ENCODE data around the gene PORCN.

PORCN gene

GRCh38 chrX:48480583-48480982, 28.2 kb upstream of the PORCN start:
- Histone ChIP-seq H3K9ac (no peak overlapping the region), H3K4me1 (ENCODE audit: low read depth, poor library complexity, severe bottlenecking) (peaks cover 5% of the 10 kb centered on the region), H4K20me1 (ENCODE audit: insufficient read depth) (no peaks in the 10 kb centered on the region), H2AFZ (ENCODE audit: low read depth) (no peak overlapping the region), H3K4me3 (IDR thresholded peaks at IDR 0.05; ENCODE audit: insufficient read depth, low read depth, low read length) (no peak overlapping the region), H3K27ac (no peak overlapping the region), H3K79me2 (ENCODE audit: insufficient read depth, low read depth) (peaks cover 22% of the 10 kb centered on the region), H3K27me3 (ENCODE audit: insufficient read depth, low read depth) (no peaks in the 10 kb centered on the region), H3K36me3 (ENCODE audit: insufficient read depth) (no peaks in the 10 kb centered on the region), H3K4me2 (no peak overlapping the region)
- TF ChIP-seq CTCF (conservative IDR thresholded peaks at IDR 0.05; ENCODE audit: low read depth, low read length) = no peak

GRCh38 chrX:48482526-48482925, 26.3 kb upstream of the PORCN start:
- peaks cover 6% of the 10 kb centered on the region for H3K79me2 ChIP-seq (ENCODE audit: insufficient read depth, low read depth)
- no peaks in the 10 kb centered on the region for H3K27me3 ChIP-seq (ENCODE audit: insufficient read depth, low read depth)
- H3K4me3 ChIP-seq (IDR thresholded peaks at IDR 0.05; ENCODE audit: insufficient read depth, low read depth, low read length) = no peak overlapping the region
- H3K27ac ChIP-seq = no peak overlapping the region
- H3K9ac ChIP-seq = no peak overlapping the region
- TF ChIP-seq CTCF (conservative IDR thresholded peaks at IDR 0.05; ENCODE audit: low read depth, low read length) = no peak
- no peaks in the 10 kb centered on the region for H4K20me1 ChIP-seq (ENCODE audit: insufficient read depth)
- no peak overlapping the region for H3K4me2 ChIP-seq
- H3K4me1 ChIP-seq (ENCODE audit: low read depth, poor library complexity, severe bottlenecking) = peaks cover under 1% of the 10 kb centered on the region
- H2AFZ ChIP-seq (ENCODE audit: low read depth) = no peak overlapping the region
- no peaks in the 10 kb centered on the region for H3K36me3 ChIP-seq (ENCODE audit: insufficient read depth)

- Histone ChIP-seq H4K20me1 (ENCODE audit: insufficient read depth) (no peaks in the 10 kb centered on the region), H3K27me3 (ENCODE audit: insufficient read depth, low read depth) (no peaks in the 10 kb centered on the region), H3K79me2 (ENCODE audit: insufficient read depth, low read depth) (no peaks in the 10 kb centered on the region), H3K4me2 (no peak overlapping the region), H3K9ac (no peak overlapping the region), H3K27ac (no peak overlapping the region), H2AFZ (ENCODE audit: low read depth) (no peak overlapping the region), H3K36me3 (ENCODE audit: insufficient read depth) (no peaks in the 10 kb centered on the region), H3K4me3 (IDR thresholded peaks at IDR 0.05; ENCODE audit: insufficient read depth, low read depth, low read length) (no peak overlapping the region), H3K4me1 (ENCODE audit: low read depth, poor library complexity, severe bottlenecking) (peaks cover 6% of the 10 kb centered on the region)
- no peak for TF ChIP-seq CTCF (conservative IDR thresholded peaks at IDR 0.05; ENCODE audit: low read depth, low read length)
These were observed 21.4 kb upstream of the PORCN start for GRCh38 chrX:48487362-48487798.

- H4K20me1 ChIP-seq (ENCODE audit: insufficient read depth) = no peaks in the 10 kb centered on the region
- H3K4me2 ChIP-seq = no peak overlapping the region
- no peak overlapping the region for H3K9ac ChIP-seq
- no peaks in the 10 kb centered on the region for H3K27me3 ChIP-seq (ENCODE audit: insufficient read depth, low read depth)
- no peak for TF ChIP-seq CTCF (conservative IDR thresholded peaks at IDR 0.05; ENCODE audit: low read depth, low read length)
- H3K79me2 ChIP-seq (ENCODE audit: insufficient read depth, low read depth) = no peaks in the 10 kb centered on the region
- H3K4me1 ChIP-seq (ENCODE audit: low read depth, poor library complexity, severe bottlenecking) = peaks cover 6% of the 10 kb centered on the region
- H2AFZ ChIP-seq (ENCODE audit: low read depth) = no peak overlapping the region
- no peaks in the 10 kb centered on the region for H3K36me3 ChIP-seq (ENCODE audit: insufficient read depth)
- H3K4me3 ChIP-seq (IDR thresholded peaks at IDR 0.05; ENCODE audit: insufficient read depth, low read depth, low read length) = no peak overlapping the region
- H3K27ac ChIP-seq = no peak overlapping the region
These were observed 20.8 kb upstream of the PORCN start for GRCh38 chrX:48488034-48488433.

Data from KMS-11 (cell line).